Fibroblast of skin of scalp (primary cell): ENCODE results near the gene SH2D3A.
"Not testable (repeated sequence)": the region's sequence is repeated elsewhere in the genome, so short reads cannot be mapped to it uniquely, and the experiment has no call there.

Source experiments
- DNase-seq: peaks from one replicate; pipeline ENCODE4 v3.0.0-alpha.2; 2013

Gene SH2D3A

DNA sequence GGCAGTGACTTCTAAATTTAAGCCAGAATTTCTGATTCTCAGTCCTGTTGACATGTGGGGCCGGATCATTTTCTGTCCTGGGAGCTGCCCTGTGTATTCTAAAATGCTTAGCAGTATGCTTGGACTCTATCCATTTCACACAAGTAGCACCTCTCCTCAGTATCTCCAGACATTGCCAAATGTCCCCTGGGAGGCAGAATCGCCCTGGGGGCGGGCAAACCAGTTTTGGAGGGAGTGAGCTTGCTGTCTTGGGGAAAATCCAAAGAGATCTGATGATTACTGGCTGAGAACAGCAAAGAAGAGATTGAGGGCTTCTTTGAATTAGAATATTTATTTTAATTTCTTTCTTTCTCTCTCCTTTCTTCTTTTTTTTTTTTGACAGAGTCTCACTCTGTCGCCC lies 21.7 kb upstream of the SH2D3A start:
- no peak for DNase-seq

DNA sequence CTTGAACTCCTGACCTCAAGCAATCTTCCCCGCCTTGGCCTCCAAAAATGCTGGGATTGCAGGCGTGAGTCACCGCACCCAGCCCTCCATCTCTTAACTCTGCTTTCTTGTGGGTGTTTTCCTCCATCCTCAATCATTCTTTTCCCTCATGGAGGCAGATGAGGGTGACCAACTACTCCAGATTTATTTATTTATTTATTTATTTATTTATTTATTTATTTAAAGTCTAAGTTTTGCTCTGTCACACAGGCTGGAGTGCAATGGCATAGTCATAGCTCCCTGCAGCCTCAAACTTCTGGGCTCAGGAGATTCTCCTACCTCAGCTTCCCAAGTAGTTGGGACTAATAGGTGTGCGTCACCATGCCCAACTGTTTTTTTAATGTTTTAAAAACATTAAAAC lies 20.2 kb upstream of the SH2D3A start:
- no peak for DNase-seq

GRCh38 chr19:6779206-6779605 lies 12.0 kb upstream of the SH2D3A start:
- DNase-seq = no peak

DNA sequence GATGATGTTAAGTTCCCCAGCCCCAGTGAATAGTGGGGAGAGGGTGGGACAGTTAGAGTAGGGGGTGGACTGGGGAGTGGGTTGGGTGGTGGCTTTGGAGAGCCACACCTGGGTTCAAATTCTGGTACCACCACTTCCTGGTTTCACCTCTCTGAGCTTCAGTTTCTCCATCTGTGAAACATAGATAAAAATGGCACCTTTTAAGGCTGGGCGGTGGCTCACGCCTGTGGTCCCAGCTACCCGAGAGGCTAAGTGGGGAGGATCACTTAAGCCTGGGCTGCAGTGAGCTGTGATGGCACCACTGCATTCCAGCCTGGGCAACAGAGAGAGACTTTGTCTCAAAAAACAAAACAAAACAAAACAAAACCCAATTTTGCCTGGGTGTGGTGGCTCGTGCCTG lies 11.2 kb upstream of the SH2D3A start:
- no peak for DNase-seq

DNA sequence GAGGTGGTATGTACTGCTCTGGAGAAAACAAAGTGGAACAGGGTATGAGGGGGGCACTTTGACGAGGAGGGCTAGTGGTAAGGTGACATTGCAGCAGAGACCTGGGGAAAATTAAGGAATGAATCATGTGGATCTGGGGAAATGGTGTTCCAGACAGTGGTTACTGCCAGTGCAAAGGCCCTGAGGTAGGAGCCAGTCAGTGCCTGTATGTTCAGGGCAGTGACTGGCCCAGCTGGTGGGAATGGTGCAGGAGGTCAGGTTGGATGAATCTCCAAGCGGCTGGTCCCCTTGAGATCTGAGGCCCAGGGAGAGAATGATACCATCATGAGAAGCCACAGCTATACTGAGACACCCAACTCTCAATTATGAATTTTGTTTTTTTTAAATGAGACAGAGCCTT lies 10.2 kb upstream of the SH2D3A start:
- DNase-seq = no peak

DNA sequence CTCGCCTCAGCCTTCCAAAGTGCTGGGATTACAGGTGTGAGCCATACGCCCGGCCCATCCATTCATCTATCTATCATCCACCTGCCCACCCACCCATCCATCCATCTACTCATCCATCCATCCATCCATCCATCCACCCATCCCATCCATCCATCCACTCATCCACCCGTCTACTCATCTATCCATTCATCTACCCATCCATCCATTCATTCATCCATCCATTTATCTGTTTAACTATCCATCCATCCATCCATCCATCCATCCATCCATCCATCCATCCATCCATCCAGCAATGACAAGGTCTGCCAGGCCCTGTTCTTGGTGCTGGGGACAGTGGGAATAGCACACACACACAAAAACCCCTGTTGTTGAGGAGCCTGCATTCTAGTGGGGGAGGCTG lies 9.8 kb upstream of the SH2D3A start:
- no peak for DNase-seq

DNA sequence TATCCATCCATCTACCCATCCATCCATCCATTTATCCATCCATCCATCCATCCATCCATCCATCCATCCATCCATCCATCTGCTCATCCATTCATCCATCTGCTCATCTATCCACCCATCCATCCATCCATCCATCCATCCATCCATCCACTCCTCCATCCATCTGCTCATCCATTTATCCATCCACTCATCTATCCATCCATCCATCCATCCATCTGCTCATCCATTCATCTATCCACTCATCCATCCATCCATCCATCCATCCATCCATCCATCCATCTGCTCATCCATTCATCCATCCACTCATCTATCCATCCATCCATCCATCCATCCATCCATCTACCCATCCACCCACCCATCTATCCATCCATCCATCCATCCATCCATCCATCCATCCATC lies 8.8 kb upstream of the SH2D3A start:
- DNase-seq = not testable (repeated sequence)

DNA sequence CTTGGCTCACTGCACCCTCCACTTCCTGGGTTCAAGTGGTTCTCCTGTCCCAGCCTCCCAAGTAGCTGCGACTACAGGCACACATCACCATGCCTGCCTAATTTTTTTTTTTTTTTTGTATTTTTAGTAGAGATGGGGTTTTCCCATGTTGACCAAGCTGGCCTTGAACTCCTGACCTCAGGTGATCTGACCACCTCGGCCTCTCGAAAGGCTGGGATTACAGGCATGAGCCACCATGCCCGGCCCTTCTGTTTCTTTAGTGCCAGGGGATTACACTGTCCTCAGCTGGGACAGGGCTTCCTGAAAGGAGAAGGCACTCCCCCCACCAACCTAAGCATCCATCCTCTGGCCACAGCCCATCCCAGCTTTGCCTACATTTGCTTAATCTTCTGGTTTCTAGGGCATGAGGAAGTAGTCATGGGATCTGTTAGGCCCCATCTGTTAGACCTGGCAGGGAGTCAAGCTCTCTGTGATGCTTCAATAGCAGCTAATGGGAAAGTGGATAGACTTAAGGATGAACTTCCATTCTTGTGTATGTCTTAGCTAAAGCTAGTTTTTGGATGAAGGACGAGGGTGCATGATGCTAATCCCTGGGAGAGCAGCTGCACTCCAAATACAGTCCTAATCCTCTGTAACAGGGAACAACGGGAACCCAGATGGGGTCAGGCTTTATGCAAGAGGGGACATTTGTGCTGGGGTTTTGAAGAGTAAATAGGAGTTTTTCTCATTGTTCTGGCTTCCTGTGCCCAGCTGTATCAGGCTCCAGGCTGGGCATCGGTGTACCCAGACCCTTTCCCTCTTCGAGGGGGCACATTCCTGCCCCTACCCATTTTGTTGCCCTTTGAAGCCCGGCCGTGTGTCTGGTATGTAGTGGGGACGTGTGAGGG lies 7.8 kb upstream of the SH2D3A start:
- no peak for DNase-seq

GRCh38 chr19:6773323-6773931 lies 6.2 kb upstream of the SH2D3A start:
- no peak for DNase-seq

- no peak for DNase-seq
Measured at GRCh38 chr19:6772866-6773322, 5.7 kb upstream of the SH2D3A start.

DNA sequence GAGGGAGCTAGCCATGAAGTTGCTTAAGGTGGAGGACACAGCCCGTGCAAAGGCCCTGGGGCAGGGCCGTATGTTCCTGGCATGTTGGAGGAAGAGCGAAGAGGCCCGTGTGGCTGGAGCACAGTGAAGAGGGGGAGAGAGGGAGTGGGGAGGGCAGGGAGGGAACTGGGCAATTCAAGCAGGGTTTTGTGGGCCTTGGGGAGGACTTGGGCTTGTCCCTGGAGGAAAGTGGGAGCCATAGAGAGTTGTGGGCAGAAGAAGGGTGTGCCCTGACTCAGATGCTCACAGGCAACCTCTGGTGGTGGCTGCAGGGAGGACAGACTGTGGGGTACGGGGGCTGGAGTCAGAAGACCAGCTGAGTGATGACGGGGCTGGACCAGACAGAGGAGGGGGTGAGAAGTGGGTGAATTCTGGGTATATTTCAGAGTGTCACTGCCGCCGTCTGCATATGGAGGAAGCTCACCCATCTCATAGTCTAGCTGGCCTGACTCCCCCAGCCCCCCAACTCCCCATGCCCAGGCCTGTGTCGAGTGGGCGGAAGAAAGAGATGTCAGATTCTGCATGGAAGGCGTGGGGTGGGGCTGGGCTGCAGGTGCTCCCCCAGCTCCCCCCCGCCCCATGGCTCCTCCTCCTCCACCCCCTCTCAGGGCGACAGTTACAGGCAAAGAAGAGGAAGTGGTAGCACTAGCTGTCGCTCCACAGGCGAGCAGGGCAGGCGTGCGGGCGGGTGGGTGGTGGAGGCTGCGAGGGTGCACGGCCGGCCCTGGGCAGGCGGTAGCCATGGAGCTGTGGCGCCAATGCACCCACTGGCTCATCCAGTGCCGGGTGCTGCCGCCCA lies 5.0 kb upstream of the SH2D3A start, which contains the start of gene VAV1:
Gene VAV1 (plus strand): TSS at position 681 of the 838 bp plus-strand sequence. CDS start 100 bp downstream, at position 781.
- DNase-seq = no peak

- DNase-seq = not testable (repeated sequence)
Measured at GRCh38 chr19:6771648-6772027, 4.4 kb upstream of the SH2D3A start.

DNA sequence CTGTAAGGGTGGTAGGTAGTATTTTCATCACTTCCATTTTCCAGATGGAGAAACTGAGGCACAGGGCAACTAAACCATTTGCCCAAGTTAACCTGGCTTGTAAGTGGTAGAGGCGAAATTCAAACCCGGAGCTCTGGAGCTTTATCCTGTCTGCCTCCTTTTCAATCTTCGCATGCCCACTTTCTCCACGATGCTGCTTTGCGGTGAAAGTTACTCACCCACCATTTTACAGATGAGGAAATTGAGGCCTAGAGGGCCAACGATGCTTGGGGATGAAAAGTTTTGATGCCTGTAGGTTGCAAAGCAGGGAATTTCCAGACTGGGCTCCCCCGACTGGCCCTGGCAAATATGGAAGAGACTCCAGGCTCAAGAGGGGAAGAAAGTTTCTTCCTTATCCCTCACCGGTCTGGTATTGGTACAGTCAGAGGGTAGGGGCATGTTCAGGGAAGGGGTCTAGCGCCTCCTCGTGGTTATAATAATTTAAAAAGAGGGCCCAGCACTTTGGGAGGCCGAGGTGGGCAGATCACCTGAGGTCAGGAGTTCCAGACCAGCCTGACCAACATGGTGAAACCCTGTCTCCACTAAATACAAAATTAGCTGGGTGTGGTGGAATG lies 1.9 kb upstream of the SH2D3A start:
- peak; percentile 15 for DNase-seq

GRCh38 chr19:6768236-6768785 lies 1.1 kb upstream of the SH2D3A start:
- DNase-seq = no peak

GRCh38 chr19:6767081-6767356 lies 216 bp downstream of the SH2D3A start:
- no peak for DNase-seq

DNA sequence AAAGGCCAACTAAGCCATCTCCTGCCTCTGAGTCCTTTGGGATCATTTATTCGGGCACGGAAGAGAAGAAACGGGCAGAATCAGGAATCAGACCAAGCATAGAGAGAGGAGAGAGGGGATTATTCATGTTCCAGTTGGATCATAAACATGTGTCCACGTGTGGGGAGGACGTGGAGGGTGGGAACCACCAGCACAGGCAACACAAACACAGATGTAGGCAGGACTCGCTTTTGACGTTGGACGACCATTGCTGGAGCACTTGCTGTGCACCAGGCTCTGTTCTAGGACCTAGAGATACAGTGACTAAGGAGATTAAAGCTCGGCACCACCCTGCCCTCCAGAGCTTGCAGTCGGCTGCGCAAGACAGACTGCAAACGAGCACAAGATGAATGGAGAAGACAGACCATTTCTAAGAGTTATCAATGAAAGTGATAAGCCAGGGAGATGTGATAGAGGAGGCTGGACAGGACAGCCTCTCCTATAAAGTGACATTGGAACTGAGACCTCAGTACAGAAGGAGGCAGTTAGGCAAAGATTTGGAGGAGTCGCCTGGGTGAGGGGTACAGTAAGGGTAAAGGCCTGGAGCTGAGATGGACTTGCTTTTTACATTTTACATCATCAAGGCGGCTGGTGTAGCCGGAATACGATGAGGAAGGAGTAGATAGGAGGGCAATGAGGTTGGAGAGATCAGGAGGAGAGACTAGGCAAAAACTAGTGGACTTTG lies 716 bp downstream of the SH2D3A start:
- DNase-seq = no peak

GRCh38 chr19:6765738-6766356 lies 1.4 kb downstream of the SH2D3A start:
- no peak for DNase-seq

GRCh38 chr19:6762253-6762797 lies 4.9 kb downstream of the SH2D3A start:
- not testable (repeated sequence) for DNase-seq

GRCh38 chr19:6761053-6761676 lies 6.1 kb downstream of the SH2D3A start:
- DNase-seq = no peak

GRCh38 chr19:6760606-6761005 lies 6.6 kb downstream of the SH2D3A start:
- DNase-seq = no peak
